A673 (cell line): ENCODE results near the gene CBX8. TPM values are rescaled to one million over a fixed set of nuclear protein-coding genes. Genes with fewer than 3 reads are reported as not detected.

Experiments used
- BruUV-seq: library from RNA; stranded (reverse); fragments of 400-500 nt; replicated peaks from 2 replicates; lab custom pipeline; 2021; lab: Mats Ljungman, UMichigan
- CTCF ChIA-PET: fragments of 300-600 bp; sonication (Branson Sonifier 250); formaldehyde crosslinking; loops from one replicate; lab custom pipeline; 2022; ENCODE audit warnings: antibody characterized with exemption; lab: Charles Lee
- POLR2A ChIA-PET: fragments of 300-600 bp; sonication (Branson Sonifier 250); formaldehyde crosslinking; loops from one replicate; lab custom pipeline; 2022; ENCODE audit warnings: antibody characterized with exemption; ENCODE audit not compliant: low non-redundant PET; lab: Charles Lee
- DNase-seq: peaks from one replicate; pipeline ENCODE4 v3.0.0-alpha.2; 2015; ENCODE audit warnings: low spot score
- H3K27ac ChIP-seq: fragments of 200-600 bp; sonication (generic); 2 replicates; pipeline ENCODE4 v1.5.1; 2016; ENCODE audit warnings: mixed run types, low read depth, mild to moderate bottlenecking, mixed read lengths, antibody characterized with exemption, low read length; ENCODE audit not compliant: poor library complexity, severe bottlenecking
- H3K27me3 ChIP-seq: fragments of 200-600 bp; sonication (generic); replicated peaks from 2 replicates; pipeline ENCODE4 v1.6.1; 2017; ENCODE audit warnings: mixed run types, low read depth, mild to moderate bottlenecking, mixed read lengths, antibody characterized with exemption, low read length; ENCODE audit not compliant: insufficient read depth, poor library complexity
- H3K36me3 ChIP-seq: fragments of 200-600 bp; sonication (generic); 2 replicates; pipeline ENCODE4 v1.6.1; 2016; ENCODE audit warnings: mixed run types, mild to moderate bottlenecking, mixed read lengths, antibody characterized with exemption, low read length; ENCODE audit not compliant: insufficient read depth, poor library complexity, severe bottlenecking
- H3K4me1 ChIP-seq: fragments of 200-600 bp; sonication (generic); 2 replicates; pipeline ENCODE4 v1.6.1; 2017; ENCODE audit warnings: mixed run types, mild to moderate bottlenecking, mixed read lengths, antibody characterized with exemption, low read length; ENCODE audit not compliant: insufficient read depth, poor library complexity, severe bottlenecking
- H3K4me3 ChIP-seq: fragments of 200-600 bp; sonication (generic); 2 replicates; pipeline ENCODE4 v1.5.1; 2016; ENCODE audit warnings: low read depth, mixed run types, mild to moderate bottlenecking, mixed read lengths, low read length; ENCODE audit not compliant: poor library complexity, severe bottlenecking
- H3K9me3 ChIP-seq: fragments of 200-600 bp; sonication (generic); 2 replicates; pipeline ENCODE4 v1.6.1; 2016; ENCODE audit warnings: mixed run types, low read depth, mild to moderate bottlenecking, mixed read lengths, antibody characterized with exemption, low read length; ENCODE audit not compliant: poor library complexity, severe bottlenecking
- EZH2 ChIP-seq: fragments of 200-600 bp; sonication (generic); IDR thresholded peaks from 2 replicates; pipeline ENCODE4 v1.6.1; 2017; ENCODE audit warnings: borderline replicate concordance, low read depth, mild to moderate bottlenecking, mixed read lengths, antibody characterized with exemption, low read length; ENCODE audit not compliant: poor library complexity, severe bottlenecking
- intact Hi-C: fragments of 100-400 bp; cut with micrococcal nuclease; formaldehyde crosslinking; loops from one replicate; pipeline ENCODE4 v1.10.0; 2022; ENCODE audit not compliant: unreplicated experiment
- total RNA-seq: library from RNA; stranded (reverse); gene quantifications from 2 replicates; pipeline ENCODE4 v1.2.3, GENCODE V29; 2021
- TF ChIP-seq, protein P1 (sequence below): fragments of 300-800, 200-600 bp; sonication (generic); conservative IDR thresholded peaks from 2 replicates; pipeline ENCODE4 v1.5.1; 2017; ENCODE audit warnings: low read depth, mild to moderate bottlenecking, antibody characterized with exemption, low read length, moderate library complexity, mixed read lengths

CBX8 gene
- total RNA-seq, 1 experiment from 2014 or later = 27.0 TPM

GRCh38 chr17:79792341-79792871, 4.5 kb downstream of the CBX8 start:
- intact Hi-C loops = loop anchor here (5.0 kb wide), 3 partner anchors 45 to 200 kb away; partner anchors contain the start of gene CBX4
- DNase-seq = no peak
- peaks cover 52% of the 10 kb centered on the region for H3K4me1 ChIP-seq
- H3K36me3 ChIP-seq = peaks cover 15% of the 10 kb centered on the region
- H3K27ac ChIP-seq = no peak overlapping the region
- TF ChIP-seq, protein P1, sequence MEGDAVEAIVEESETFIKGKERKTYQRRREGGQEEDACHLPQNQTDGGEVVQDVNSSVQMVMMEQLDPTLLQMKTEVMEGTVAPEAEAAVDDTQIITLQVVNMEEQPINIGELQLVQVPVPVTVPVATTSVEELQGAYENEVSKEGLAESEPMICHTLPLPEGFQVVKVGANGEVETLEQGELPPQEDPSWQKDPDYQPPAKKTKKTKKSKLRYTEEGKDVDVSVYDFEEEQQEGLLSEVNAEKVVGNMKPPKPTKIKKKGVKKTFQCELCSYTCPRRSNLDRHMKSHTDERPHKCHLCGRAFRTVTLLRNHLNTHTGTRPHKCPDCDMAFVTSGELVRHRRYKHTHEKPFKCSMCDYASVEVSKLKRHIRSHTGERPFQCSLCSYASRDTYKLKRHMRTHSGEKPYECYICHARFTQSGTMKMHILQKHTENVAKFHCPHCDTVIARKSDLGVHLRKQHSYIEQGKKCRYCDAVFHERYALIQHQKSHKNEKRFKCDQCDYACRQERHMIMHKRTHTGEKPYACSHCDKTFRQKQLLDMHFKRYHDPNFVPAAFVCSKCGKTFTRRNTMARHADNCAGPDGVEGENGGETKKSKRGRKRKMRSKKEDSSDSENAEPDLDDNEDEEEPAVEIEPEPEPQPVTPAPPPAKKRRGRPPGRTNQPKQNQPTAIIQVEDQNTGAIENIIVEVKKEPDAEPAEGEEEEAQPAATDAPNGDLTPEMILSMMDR = no peak
- no peak for TF ChIP-seq EZH2
- H3K4me3 ChIP-seq = peak overlapping the region; percentile 42
- CTCF ChIA-PET = interaction anchor here (0.6 kb wide), 1 partner anchor 134 kb away, joined by 3 read pairs; no protein-coding TSS in a partner anchor
- no TSS peak for BruUV-seq
- H3K27me3 ChIP-seq = peaks cover 22% of the 10 kb centered on the region
- no peaks in the 10 kb centered on the region for H3K9me3 ChIP-seq
- POLR2A ChIA-PET = no interaction called here

DNA sequence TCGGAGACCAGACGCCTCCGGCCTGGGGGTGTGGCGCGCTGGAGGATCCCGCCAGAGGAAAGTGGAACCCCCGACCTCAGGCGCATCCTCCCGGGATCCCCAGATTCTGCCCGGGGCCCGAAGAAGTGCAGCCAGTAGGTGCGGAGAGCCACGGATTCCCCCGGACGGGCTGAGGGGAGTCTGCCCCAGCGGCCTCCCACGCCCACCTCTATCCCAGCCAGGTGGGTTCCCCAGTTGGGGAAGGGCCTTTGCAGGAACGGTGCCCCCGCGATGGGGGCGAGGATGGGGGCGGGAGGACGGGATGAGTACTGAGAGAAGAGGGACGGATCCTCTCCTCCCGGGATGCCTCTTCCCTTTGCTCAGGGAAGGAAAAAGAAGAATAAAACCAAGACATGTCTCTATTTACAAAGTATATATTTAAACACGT, 5.1 kb downstream of the CBX8 start:
- no peaks in the 10 kb centered on the region for H3K9me3 ChIP-seq
- H3K27me3 ChIP-seq = peaks cover 22% of the 10 kb centered on the region
- intact Hi-C loops = loop anchor here (5.0 kb wide), 3 partner anchors 46 to 201 kb away; partner anchors contain the start of gene CBX4
- ChIA-PET POLR2A (no interaction called here), CTCF (no interaction called here)
- H3K4me3 ChIP-seq = peak overlapping the region; percentile 24
- BruUV-seq = no TSS peak
- TF ChIP-seq EZH2 = no peak
- TF ChIP-seq, protein P1 = no peak
- H3K4me1 ChIP-seq = peaks cover 52% of the 10 kb centered on the region
- H3K36me3 ChIP-seq = peaks cover 15% of the 10 kb centered on the region
- no peak for DNase-seq
- H3K27ac ChIP-seq = no peak overlapping the region

DNA sequence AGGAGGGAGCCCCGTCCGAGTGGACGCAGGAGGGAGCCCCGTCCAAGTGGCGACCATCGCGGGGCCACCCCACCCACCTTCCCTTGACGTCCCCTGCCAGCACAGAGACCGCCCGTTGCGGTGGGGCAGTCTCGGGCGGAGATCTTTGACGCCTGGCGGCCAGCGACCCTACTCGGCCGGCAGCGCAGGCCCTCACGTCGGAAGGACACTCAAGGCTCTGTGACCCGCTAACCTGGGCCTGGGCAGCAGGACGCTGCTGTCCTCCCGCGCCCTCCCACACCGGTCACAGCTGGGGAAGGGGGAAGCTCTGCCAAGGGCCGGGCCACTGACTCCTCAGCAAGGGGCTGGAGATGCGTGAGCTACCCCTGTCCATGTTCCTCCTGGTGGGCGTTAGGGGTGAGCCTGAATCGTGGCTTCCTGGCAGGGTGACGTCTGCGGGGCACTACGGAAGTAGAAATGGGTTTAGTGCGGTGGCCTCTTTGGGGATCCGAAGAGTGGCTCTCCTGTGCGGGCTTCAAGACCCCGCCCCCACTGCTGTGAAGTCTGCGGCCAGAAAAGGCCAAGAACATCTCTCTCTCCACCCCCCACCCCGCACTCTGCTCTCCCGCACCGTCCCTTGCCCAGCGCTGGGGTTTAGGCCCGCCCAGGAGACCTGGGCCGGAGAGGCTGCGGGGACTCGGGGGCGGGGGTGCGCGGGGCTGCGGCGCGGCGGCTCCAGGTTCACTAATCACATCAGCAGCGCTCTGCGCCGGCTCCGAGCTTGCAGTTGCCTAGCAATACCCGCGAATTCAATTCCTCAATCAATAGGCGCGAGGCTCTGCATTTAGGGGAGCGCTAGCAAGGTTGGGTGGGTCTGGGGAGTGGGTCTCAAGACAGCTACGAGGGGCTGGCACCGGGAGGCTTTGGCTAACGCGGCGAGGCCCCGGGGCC, 5.8 kb downstream of the CBX8 start:
- Histone ChIP-seq H3K4me1 (peaks cover 52% of the 10 kb centered on the region), H3K9me3 (no peaks in the 10 kb centered on the region), H3K4me3 (peak overlapping the region; percentile 24), H3K27ac (no peak overlapping the region), H3K27me3 (peaks cover 22% of the 10 kb centered on the region), H3K36me3 (peaks cover 15% of the 10 kb centered on the region)
- no peak for DNase-seq
- CTCF ChIA-PET = interaction anchor here (0.6 kb wide), 1 partner anchor 180 kb away, joined by 3 read pairs; no protein-coding TSS in a partner anchor
- POLR2A ChIA-PET = no interaction called here
- intact Hi-C loops = loop anchor here (5.0 kb wide), 3 partner anchors 46 to 201 kb away; partner anchors contain the start of gene CBX4
- no TSS peak for BruUV-seq
- TF ChIP-seq, protein P1 = no peak
- no peak for TF ChIP-seq EZH2
